ENCODE results near the gene SYPL1.

The SYPL1 gene

DNA sequence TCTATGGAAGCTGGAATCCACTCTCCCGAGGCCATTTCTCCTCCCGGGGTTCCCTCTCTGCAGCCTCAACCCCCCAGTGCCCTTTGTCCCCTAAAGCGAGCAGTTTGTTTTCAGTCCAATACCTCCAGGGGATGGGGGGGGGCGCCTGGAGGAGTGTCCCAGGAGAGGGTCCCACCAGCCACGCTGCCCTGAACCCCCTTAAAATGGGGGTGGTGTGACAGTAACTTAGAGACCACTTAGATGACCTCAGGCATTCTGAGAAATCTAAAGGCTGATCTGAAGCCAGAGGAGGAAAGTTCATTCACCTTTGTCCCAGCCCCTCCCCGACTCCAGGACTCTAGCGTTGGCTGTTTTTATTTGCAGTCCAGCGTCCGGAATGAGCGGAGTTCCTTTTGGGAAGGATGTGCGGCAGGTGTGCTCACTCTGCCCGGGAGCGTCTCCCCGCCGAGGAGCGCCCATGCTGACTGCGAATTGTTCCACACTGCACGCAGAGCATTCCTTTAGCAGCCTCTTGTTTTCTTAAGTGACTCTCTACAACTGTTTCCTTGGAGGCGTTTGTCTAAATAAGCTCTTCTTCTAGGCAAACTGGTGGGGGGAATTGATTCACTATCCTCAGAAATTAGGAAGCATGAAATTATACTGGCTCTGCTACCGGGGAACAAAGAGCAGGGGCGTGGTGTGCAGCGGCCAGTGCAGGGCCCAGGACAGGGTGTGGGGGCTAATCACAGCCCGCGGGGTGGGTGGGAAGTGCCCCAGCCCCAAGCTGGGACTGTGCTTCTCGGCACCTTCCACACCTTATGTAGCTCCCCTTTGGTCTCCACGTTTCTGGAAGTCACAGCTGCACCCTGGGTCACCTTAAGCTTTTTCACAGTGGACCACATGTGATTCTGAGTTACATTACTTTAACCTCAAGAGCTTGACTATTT, 46.3 kb downstream of the SYPL1 start:
- DNase-seq, result peak in 1 of 14 donors; percentile 56

DNA sequence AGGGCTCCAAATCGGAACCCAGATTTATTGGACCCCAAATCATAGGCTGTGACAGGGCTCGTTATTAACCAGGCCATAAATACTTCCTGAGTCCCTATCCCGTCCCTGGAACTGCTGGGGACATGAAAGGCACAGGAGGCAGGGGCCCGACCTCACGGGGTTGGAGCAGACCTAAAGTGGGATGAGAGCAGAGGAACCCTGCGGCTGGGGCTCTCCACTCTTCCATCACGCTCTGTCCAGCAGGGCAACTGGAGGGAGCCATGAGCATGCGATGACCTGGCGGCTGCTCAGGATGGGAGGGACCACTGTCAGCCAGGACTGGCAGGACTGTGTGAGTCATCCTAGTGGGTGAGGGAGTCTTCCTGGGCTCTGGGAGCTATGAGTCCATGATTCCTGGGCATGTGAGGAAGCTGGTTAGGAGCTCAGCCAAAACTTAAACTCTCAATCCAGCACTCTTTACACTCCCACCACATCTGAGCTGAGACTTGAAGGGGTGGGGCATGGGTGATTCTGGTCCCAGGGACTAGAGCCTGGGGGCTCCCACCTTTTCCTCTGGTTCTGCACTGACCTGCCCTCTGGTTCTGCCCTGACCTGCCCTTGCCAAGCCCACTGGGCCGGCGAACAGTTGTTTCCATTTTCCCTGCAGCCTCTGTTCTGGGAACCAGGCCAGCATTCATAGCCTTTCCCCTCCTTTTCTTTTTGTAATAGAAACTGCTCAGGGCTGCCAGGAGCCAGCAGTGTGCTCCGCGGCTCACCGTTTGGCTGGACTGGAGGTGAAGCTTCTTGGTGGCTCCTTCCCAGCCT, 47.1 kb downstream of the SYPL1 start:
- peak; percentile 17 to 91 (median 76) for DNase-seq

DNA sequence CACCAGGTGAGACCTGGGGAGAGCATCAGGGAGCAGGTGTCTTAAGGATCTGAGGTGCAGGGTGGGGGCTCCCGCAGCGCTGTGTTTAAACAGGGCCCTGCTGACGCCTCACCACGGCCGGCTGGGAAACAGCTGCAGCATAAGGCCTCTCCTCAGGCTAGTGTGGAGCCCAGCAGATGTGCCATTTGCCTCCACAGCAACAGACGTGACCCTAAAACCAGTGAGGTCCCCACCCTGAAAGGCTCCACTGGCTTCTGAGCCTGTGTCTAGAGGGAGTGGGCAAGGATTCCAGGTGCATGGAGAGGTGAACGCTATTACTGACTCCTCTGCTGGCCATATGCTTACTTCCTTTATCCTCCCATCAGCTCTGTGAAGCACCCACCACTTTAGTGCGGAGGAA, 47.8 kb downstream of the SYPL1 start:
- no peak for DNase-seq

DNA sequence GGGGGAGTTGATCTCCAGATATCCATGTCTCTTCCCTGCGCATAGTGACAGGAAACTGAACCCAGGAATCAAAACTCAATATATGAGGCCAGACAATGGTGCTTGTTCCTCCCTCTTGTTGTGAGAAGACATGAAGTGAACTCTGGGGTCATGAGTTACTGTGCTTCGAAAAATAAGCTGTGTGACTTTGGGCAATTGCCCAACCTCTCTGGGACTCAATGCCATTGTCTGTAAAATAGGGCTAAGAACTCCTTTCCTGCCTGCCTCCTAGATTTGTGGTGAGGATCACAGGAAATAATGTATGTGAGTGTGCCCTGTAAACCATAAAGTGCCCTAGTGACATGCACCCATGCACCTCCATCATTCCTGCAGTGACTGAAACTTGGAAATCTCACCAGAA, 48.4 kb downstream of the SYPL1 start:
- no peak for DNase-seq

DNA sequence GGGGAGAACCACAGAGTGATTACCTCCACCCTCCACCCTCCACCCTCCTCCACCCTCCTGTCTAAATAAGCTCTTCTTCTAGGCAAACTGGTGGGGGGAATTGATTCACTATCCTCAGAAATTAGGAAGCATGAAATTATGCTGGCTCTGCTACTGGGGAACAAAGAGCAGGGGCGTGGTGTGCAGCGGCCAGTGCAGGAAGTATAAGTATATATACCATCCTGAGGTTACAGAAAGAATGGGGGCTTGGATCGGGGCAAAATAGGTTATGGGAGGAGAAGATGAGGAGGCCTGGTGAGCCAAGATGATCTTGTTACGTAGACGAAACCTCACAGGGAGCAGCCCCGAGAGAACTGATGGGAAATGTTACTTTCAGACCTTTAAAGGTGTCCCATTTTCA, 49.1 kb downstream of the SYPL1 start:
- DNase-seq, result no peak

DNA sequence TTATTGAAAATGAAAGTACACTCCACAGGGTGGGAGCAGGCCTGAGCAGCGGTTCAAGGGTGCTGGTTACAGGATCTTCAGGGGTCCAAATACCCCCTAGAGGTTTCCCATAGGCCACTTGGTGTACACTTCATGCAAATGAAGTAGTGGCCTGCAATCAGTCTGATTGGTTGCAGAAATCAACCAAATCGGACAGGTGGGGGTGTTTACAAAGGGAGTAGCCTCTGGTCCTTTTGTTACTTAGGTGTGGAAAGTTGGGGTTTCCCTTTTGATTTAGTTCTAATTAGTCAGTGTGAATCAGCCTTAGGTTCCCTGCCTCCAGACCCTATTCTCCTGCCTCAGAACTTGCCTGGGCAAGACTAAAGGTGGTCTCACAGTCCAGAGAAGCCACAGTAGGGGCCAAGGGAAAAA, 49.6 kb downstream of the SYPL1 start:
- no peak for DNase-seq

DNA sequence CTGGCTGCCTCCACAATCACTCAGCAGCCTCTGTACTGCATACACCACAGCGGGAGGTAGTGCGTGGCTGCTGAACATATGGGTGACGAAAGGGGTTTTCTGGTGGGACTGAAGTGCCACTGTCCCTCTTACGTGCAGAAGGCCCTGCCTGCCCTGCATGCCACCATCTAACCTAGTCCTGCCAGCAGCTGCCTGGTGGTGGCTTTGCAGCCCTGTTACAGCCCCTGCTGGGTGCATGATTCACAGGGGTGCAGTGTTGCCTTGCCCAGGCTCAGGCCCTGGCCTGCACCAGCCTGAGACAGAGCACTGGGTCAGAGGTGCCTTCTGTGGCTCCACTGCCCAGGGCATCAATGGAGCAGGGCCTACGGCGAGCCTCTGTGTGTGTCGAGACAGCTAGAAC, 50.1 kb downstream of the SYPL1 start:
- peak in 1 of 14 donors; percentile 14 for DNase-seq

DNA sequence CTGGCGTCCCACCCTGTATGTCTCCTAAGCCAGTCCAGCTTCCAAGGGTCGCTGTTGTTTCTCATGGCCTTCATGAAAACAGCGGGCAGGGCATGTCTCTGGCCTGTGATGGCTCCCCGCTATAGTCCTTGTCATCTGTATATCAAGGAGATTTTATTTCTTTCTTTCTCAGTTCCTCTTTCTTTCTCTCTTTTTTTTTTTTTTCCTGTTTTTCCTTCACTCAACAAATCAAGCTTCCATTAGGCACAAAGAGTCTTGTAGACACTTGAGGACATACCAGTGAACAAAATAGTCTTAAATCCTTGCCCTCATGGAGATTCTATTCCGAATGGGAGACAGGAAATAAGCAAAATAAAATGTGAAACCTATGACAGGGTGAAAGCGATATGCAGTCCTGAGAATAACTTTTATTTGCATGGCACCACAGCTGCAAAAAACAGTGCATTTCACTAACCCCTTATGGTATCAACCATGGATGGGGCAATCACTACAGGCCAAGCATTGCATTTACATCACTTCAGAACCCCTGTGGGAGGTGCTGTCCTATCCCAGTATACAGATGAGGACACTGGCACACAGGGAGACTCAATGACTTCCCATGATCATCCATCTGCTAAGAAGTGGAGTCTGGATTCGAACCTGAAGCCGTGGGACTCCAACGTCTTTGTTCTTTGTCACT, 50.7 kb downstream of the SYPL1 start:
- DNase-seq, result no peak

DNA sequence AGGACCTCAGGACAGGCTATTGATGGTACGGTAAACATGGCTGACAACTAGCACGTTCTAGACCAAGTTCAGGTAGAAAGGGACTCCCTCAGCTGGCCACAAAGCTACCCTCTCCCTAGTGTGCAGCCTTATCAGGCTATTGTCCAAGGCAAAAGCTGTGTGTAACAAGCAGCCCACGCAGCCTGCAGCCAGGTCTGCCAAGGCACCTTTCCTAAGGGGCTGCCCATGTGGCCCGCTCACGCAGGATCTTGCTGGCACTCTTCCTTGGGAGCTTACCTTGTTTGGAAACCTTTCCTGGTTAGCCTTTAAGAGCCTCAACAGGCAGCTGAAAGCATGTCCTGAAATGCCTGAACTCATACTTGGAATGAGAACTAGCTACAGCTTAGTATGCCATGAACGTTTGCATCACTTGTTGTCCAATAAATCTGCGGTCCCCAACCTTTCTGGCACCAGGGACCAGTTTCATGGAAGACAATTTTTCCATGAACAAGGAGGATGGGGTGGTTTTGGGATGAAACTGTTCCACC, 51.7 kb downstream of the SYPL1 start:
- DNase-seq, result no peak

DNA sequence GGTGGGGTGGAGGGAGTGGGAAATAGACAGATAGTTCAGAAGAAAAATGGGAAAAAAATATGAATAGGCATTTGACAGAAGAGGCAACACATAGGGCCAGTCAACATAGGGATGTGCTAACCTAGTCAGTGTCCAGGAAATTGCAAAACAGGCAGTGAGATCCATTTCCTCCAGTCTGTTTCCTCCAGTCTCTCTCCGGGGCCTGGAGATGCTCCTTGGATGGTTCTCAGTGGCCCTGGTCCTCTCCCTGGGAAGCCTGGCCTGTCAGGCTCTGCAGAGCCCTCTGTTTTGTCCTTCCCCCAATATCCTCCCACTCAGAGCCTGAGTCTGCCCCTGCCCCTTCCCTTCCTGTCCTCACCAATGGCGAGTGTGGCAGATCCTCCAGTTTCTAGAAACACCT, 52.6 kb downstream of the SYPL1 start:
- peak in 2 of 14 donors; percentile 8 to 13 for DNase-seq

DNA sequence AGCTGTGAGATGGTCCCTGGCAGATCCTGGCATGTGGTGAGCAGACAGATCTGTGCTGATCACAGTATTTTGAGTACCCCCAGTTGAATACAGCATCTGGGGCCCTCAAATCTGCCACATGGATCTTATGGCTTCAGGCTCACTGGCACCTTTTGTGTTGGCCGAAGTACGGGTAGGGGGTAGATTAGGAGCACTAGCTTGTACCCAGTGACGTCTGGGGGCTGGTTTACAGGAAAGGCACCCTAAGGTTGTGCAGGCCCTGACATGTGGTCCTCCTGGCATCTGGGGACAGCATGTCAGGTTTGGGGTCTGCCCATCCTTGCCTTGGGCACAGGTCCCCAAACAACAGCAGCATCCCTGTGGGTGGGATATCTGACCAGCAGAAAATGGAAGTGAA, 53.2 kb downstream of the SYPL1 start:
- DNase-seq, result no peak

DNA sequence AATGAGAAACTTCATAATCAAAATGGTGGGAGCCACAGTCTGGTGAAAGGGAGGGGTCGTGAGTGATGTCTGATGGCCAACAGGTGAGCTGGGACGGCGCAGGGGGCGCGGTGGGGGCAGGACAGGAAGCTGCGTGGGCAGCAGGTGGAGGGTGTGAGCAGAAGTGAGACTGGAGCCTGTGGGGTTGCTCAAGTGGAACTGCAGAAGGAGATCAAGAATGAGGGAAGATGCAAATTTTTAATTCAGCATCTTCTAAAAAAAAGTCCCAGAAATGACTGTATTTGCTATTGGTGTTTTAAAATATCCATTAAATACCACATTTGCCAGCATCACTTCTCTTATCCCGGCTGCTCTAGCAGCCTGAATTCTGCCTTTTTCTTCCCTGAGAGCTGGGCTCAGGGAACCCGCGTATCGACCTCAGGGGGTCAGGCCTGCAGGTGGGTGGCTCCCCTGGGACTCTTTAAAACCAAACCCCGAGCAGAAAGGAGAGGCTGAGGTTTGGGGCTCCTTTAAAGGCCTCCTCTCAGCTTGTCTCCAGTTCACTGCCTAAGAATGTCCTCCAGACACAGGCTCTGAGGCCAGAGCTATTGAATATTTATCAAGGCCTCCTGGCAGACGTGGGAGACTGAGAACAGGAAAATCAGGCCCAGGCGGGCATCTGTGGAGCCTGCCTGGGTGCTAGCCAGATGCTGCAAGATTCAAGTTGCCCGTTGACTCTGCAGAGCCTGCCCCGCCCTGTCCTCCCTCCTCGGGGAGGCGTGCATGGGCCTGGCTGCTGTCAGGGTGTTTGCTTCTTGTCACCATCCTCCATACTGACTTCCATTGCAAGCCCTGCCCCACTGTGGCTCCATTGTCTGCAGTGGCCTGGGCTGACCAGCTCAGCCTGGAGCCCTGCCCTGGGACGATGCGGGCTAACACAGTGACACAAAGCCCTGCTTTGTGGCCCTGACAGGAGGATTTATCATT, 53.9 kb downstream of the SYPL1 start:
- DNase-seq, result peak in 13 of 14 donors; percentile 16 to 96 (median 88)

DNA sequence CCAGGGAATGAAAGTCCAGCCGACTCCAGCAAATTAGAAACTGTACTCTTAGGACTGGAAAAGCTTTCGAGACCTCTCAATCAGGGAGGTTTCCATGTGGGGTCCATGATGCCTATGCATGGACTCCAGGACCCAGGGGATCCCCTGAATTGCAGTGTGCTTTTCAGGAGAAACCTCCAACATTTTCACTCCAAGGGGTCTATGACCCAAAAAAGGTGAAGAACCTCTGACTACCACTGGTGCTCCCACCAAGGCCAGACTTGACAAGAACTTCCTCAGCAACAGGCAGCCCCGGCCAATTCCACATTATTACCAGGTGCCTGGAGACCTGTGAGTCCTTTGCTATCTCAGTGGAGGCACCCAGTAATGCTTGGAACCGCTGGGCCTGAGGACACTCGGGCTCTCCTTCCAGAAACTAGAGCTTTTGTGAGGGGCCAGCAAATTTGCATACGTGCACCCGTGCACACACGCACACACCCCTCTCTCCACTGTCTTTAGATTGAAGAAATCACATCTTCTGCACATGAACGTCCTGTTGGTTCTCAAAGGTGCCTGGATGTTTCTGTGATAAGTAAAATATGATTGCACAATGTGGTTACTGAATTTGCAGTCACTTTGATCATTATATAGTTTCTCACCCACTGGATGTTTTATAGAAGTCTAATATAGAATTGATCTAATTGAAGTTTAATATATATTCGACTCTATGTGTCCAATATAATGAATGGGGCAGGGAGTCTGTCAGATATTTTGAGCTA, 54.7 kb downstream of the SYPL1 start:
- DNase-seq, result no peak

DNA sequence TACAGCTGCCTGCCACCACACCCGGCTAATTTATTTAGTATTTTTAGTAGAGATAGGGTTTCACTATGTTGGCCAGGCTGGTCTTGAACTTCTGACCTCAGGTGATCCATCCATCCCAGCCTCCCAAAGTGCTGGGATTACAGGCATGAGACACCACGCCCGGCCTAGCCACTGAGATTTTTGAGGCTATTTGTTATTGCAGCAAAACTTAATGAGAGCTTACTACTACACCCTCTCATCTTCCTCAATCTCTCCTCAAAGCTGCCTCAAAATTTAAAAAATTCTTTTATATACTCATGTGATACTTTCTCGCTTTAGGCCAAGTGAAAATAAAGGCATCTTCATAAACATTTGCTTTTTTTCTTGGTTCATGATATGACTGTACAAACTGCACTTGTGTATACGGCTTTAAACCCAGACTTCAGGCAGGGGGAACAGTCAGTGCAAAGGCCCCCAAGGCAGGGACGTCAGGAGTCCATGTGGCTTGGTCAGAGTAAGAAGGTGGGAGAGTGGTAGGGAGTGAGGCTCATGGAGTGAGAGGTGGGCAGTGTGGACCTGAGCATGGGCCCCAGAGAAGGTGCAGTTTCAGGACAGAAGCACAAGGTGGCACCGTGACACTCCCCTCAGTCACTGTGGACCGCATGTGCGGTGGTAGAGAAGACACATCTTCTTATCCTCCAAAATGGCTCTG, 55.5 kb downstream of the SYPL1 start:
- peak in 11 of 14 donors; percentile 33 to 63 (median 50) for DNase-seq

DNA sequence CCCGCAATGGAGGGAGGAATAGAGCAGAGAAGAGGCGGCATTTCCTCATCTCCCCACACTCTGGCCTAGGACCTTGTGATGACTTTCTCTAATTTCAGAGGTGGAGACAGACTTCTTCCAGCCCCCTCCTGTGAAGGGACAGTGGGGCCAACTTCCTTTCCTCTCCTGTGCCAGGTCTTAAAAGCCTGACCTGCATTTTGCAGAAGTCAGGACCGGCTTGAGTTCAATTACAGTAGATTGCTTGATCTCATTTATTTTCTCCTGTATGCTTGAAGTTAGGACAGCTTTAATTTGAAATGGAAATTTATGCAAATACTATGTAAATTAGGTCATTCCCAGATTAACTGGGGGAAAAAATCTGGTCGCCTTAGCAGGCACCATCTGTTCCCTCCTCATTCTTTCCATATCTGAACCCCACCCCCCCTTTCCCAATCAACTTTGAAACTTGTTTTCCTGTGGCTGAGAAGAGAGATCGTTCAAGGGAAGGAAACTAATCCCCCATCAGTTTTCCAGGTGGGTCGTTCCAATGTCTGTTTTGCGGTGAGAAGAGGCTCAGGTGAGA, 57.1 kb downstream of the SYPL1 start:
- peak in 1 of 14 donors; percentile 55 for DNase-seq

DNA sequence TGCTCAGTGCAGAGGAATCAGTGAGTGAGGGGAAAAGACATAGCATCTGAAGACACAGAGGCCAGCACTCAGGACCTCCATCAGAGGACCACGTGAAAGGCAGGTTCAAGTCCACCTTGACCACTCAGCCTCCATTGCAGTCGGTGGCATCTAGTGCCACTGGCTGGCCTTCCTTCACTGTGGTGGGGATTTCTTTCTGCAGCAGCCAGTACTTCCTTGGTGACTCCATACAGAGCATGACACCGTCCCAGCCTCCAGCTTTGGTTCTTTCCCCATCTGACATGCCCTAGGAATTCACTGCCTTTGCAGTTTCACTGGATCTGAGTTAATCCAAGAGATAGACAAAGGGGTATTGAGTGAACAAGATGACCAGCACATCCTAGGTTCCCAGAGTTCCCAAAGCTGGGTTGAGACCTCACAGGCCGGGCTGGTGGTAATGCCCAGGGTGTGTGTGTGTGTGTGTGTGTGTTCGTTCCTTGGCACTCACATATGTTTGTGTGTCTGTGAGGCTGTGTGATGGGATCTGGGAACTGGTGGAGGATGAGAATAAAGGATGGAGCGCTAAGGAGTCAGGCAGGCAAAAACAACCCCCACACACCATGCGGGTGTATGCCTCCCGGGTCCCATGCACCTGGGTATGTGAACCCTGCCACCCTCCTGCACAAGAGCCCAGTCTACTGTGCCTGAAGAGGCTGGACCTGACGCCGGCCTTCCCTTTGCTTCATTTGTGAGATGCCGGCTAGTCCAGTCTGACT, 57.8 kb downstream of the SYPL1 start:
- peak in 2 of 14 donors; percentile 6 to 17 for DNase-seq

DNA sequence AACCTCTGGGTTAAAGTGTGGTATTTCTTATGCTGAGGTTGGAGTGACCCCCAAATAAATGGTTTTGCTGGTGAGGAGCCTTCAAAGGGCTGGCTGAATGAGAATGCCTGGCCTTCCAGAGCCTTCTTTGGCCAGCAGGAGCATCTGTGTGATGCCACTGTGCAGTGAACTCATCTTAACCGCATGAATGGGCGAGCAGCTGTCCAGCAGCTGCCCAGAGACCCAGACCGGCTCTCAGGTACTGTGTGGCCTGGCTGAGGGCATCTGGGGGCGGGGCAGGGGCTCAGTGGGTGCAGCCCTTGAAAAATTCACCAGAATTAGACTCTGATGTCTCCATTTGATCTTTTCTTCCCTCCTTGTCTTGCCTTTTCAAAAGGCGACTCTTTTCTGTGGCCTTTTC, 59.0 kb downstream of the SYPL1 start:
- no peak for DNase-seq

DNA sequence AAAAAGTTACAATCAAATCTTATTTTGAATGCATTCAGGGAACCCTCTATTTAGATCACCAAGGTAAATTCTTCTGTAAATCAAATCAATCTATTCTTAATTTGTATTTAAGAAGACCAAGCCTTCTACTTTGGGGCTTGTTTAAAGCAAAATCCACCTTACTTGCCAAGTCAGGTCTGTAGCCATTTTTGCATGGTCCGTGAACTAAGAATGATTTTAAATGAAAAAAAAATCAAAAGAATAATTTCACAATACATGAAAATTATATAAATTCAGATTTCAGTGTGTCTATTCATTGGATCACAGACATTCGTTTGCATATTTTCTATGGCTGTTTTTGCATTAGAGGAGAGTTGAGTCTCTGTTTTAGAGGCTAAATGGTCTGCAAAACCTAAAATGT, 59.4 kb downstream of the SYPL1 start:
- DNase-seq, result no peak

DNA sequence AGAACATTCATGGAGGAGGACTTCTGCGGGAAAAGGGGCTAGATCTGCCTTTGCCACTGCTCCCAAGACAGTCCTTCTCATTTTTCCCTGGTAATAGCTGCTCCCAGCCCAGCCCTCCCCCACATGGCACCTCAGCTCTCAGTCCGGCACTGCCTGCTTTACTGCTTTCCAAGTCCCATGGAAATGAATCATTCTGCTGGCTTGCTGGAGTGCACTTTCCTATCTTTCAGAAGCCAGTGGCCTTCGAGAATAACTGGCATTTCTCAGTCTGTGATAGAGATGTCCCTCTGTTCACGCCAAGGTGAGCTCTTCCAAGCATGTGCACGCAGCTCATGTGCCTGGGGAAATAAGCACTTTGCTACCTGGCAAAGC, 61.4 kb downstream of the SYPL1 start:
- peak in 2 of 14 donors; percentile 10 to 14 for DNase-seq
